ENCODE results near the gene RALGAPA1.

Gene RALGAPA1

GRCh38 chr14:35758523-35759129, 50.5 kb downstream of the RALGAPA1 start:
- no peak overlapping the region for H3K4me3 ChIP-seq (ENCODE audit: low read length)
- TF ChIP-seq, protein P1, sequence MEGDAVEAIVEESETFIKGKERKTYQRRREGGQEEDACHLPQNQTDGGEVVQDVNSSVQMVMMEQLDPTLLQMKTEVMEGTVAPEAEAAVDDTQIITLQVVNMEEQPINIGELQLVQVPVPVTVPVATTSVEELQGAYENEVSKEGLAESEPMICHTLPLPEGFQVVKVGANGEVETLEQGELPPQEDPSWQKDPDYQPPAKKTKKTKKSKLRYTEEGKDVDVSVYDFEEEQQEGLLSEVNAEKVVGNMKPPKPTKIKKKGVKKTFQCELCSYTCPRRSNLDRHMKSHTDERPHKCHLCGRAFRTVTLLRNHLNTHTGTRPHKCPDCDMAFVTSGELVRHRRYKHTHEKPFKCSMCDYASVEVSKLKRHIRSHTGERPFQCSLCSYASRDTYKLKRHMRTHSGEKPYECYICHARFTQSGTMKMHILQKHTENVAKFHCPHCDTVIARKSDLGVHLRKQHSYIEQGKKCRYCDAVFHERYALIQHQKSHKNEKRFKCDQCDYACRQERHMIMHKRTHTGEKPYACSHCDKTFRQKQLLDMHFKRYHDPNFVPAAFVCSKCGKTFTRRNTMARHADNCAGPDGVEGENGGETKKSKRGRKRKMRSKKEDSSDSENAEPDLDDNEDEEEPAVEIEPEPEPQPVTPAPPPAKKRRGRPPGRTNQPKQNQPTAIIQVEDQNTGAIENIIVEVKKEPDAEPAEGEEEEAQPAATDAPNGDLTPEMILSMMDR (conservative IDR thresholded peaks at IDR 0.05; ENCODE audit: low read depth, low read length), result no peak
- no peak for DNase-seq (ENCODE audit: low read depth)

- no peak overlapping the region for H3K4me3 ChIP-seq (ENCODE audit: low read length)
- DNase-seq (ENCODE audit: low read depth), result no peak
- TF ChIP-seq, protein P1 (conservative IDR thresholded peaks at IDR 0.05; ENCODE audit: low read depth, low read length), result no peak
Observed at GRCh38 chr14:35754671-35755070, 54.4 kb downstream of the RALGAPA1 start.

DNA sequence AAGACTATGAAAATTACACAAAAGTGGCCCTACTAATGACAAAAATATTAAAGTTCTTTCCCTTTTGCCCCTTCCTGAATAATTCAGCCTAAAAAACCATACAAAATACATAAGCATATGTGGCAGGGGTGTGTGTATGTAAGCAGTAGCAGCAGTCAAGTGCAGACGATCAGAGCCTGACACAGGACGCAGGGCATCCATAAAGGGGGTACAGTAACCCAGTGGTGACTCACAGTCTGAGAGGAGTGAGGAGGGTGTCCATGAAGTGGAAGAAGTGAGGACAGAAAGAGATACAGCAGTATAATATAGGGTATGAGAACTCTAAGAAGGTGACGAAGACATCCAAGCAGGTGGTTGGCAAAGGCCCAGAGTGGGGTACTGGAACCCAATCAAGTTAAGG, 56.7 kb downstream of the RALGAPA1 start:
- no peak overlapping the region for H3K4me3 ChIP-seq (ENCODE audit: low read length)
- DNase-seq (ENCODE audit: low read depth), result no peak
- TF ChIP-seq, protein P1 (conservative IDR thresholded peaks at IDR 0.05; ENCODE audit: low read depth, low read length), result no peak

DNA sequence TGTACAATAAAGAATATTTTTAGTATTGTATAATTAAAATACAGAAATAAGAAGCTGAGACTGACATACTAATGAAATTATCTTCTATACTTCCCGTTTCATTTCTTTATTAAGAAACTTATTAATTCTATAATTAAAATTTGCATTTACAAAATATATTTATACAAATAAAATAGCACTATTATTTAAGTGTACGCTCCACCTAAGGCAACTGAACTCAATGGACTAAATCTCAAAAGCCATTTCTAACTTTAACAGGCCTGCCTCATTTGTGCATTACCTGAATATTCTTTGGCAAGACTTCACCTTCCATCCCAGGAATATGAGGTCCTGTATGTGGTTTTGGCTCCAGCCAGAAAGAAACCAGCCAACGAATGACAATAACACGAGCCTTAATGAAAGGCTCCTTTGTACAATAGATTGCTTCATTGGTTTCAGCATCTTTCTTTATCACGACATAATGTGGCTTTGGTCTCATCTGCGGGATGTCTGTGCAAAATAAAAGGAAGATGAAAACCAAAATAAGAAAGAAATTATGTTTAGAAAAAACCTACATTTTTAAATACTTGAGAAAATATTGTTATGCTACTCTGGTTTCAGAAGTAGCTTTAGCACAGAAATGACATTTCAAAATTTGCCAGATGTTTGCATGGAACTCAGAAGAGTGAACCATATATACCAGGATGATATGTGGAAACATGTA, 58.7 kb downstream of the RALGAPA1 start:
- TF ChIP-seq, protein P1 (conservative IDR thresholded peaks at IDR 0.05; ENCODE audit: low read depth, low read length), result no peak
- no peak for DNase-seq (ENCODE audit: low read depth)
- H3K4me3 ChIP-seq (ENCODE audit: low read length), result no peak overlapping the region

- peak; percentile 24 for DNase-seq (ENCODE audit: low read depth)
- no peak overlapping the region for H3K4me3 ChIP-seq (ENCODE audit: low read length)
- TF ChIP-seq, protein P1 (conservative IDR thresholded peaks at IDR 0.05; ENCODE audit: low read depth, low read length), result no peak
Observed at GRCh38 chr14:35747379-35747778, 61.7 kb downstream of the RALGAPA1 start.

GRCh38 chr14:35742442-35742841, 66.7 kb downstream of the RALGAPA1 start:
- TF ChIP-seq, protein P1 (conservative IDR thresholded peaks at IDR 0.05; ENCODE audit: low read depth, low read length), result no peak
- no peak overlapping the region for H3K4me3 ChIP-seq (ENCODE audit: low read length)
- no peak for DNase-seq (ENCODE audit: low read depth)

GRCh38 chr14:35742032-35742371, 67.1 kb downstream of the RALGAPA1 start:
- H3K4me3 ChIP-seq (ENCODE audit: low read length), result no peak overlapping the region
- no peak for DNase-seq (ENCODE audit: low read depth)
- TF ChIP-seq, protein P1 (conservative IDR thresholded peaks at IDR 0.05; ENCODE audit: low read depth, low read length), result no peak

All from retinal pigment epithelial cell (primary cell).